GM15510 (cell line): ENCODE measurements around the gene RASGRF1.

Source experiments
- POLR2A ChIP-seq: IDR thresholded peaks from 3 replicates; pipeline ENCODE4 v1.6.1; 2011; ENCODE audit warnings: borderline replicate concordance; ENCODE audit not compliant: insufficient read length; ENCODE audit errors: extremely low read depth

RASGRF1 gene

GRCh38 chr15:78981532-78982313 lies 108.9 kb downstream of the RASGRF1 start:
- no peak for TF ChIP-seq POLR2A

- TF ChIP-seq POLR2A: no peak
Measured at GRCh38 chr15:78979456-78980320, 110.9 kb downstream of the RASGRF1 start.

GRCh38 chr15:78978601-78979179 lies 111.9 kb downstream of the RASGRF1 start:
- TF ChIP-seq POLR2A: peak; percentile 44

GRCh38 chr15:78977591-78978347 lies 112.8 kb downstream of the RASGRF1 start:
- TF ChIP-seq POLR2A: no peak

GRCh38 chr15:78977091-78977571 lies 113.4 kb downstream of the RASGRF1 start:
- no peak for TF ChIP-seq POLR2A

- no peak for TF ChIP-seq POLR2A
Measured at GRCh38 chr15:78976691-78977090, 113.9 kb downstream of the RASGRF1 start.

GRCh38 chr15:78974272-78974918 lies 116.2 kb downstream of the RASGRF1 start:
- TF ChIP-seq POLR2A: no peak

- no peak for TF ChIP-seq POLR2A
Measured at GRCh38 chr15:78969687-78970349, 120.8 kb downstream of the RASGRF1 start.

GRCh38 chr15:78968539-78969271 lies 121.9 kb downstream of the RASGRF1 start:
- TF ChIP-seq POLR2A: no peak

GRCh38 chr15:78968114-78968513 lies 122.5 kb downstream of the RASGRF1 start:
- TF ChIP-seq POLR2A: no peak

- TF ChIP-seq POLR2A: no peak
Measured at GRCh38 chr15:78960308-78960707, 130.3 kb downstream of the RASGRF1 start.

- TF ChIP-seq POLR2A: no peak
Measured at GRCh38 chr15:78959360-78959759, 131.2 kb downstream of the RASGRF1 start.
